ENCODE measurements around the gene COQ4.

The COQ4 gene

GRCh38 chr9:128383007-128383753 lies 60.5 kb downstream of the COQ4 start:
- peak; percentile 65 for DNase-seq
